IMR-90 (cell line): ENCODE measurements around the gene ZMIZ1.

ENCODE experiments used
- BHLHE40 ChIP-seq: fragments of 150-350 bp; IDR thresholded peaks from 2 replicates; pipeline ENCODE4 v1.6.1; 2016; ENCODE audit warnings: mild to moderate bottlenecking, low read depth, low read length
- CEBPB ChIP-seq: IDR thresholded peaks from 2 replicates; pipeline ENCODE4 v1.6.1; 2012; ENCODE audit warnings: low read depth, low read length, improper control_type of control experiment
- CHD1 ChIP-seq: IDR thresholded peaks from 2 replicates; pipeline ENCODE4 v1.6.1; 2012; ENCODE audit warnings: low read depth, low read length, improper control_type of control experiment
- FOS ChIP-seq: fragments of 150-350 bp; IDR thresholded peaks from 2 replicates; pipeline ENCODE4 v1.6.1; 2016; ENCODE audit warnings: low read depth, low read length
- MAFK ChIP-seq: IDR thresholded peaks from 2 replicates; pipeline ENCODE4 v1.6.1; 2012; ENCODE audit warnings: low read depth, low read length, improper control_type of control experiment
- MAZ ChIP-seq: IDR thresholded peaks from 2 replicates; pipeline ENCODE4 v1.6.1; 2012; ENCODE audit warnings: low read depth, mild to moderate bottlenecking, low read length, improper control_type of control experiment, moderate library complexity, borderline replicate concordance
- POLR2A ChIP-seq: IDR thresholded peaks from 2 replicates; pipeline ENCODE4 v1.6.1; 2012; ENCODE audit warnings: mild to moderate bottlenecking, low read depth, low read length
- RAD21 ChIP-seq: IDR thresholded peaks from 2 replicates; pipeline ENCODE4 v1.6.1; 2012; ENCODE audit warnings: low read length, improper control_type of control experiment
- RFX5 ChIP-seq: IDR thresholded peaks from 2 replicates; pipeline ENCODE4 v1.8.0; 2012; ENCODE audit warnings: low read depth, mild to moderate bottlenecking, low read length, moderate library complexity
- SMC3 ChIP-seq: fragments of 150-350 bp; IDR thresholded peaks from 2 replicates; pipeline ENCODE4 v1.6.1; 2016; ENCODE audit warnings: low read depth, mild to moderate bottlenecking, antibody characterized with exemption, low read length, moderate library complexity
- TF ChIP-seq, protein P1 (sequence below): conservative IDR thresholded peaks from 2 replicates; pipeline ENCODE4 v1.5.1; 2012; ENCODE audit warnings: mild to moderate bottlenecking, low read depth, low read length, improper control_type of control experiment
- TF ChIP-seq, protein P2 (sequence below): fragments of 150-350 bp; IDR thresholded peaks from 2 replicates; pipeline ENCODE4 v1.6.1; 2016; ENCODE audit warnings: low read depth, mild to moderate bottlenecking, low read length, moderate library complexity, borderline replicate concordance
- TF ChIP-seq, protein P3 (sequence below): fragments of 150-350 bp; IDR thresholded peaks from 2 replicates; pipeline ENCODE4 v1.6.1; 2017; ENCODE audit warnings: mild to moderate bottlenecking, antibody characterized with exemption, low read length, low read depth

DNA sequence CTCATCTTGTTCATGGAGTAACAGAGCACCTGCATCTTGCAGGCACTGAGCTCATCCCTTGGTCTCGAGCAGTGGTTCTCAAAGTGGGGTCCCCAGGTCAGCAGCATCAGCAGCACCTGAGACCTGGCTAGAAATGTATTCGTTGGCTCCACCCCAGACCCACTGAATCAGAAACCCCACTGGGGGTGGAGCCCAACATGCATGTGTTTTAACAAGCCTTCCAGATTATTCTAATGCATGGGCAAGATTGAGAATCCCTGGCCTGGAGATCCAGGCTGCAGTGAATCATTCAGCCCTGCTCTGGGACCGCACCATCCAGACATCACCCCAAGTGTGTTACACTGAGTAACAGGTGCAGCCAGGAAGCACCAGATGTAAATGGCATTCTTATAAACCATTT, 193.4 kb downstream of the ZMIZ1 start:
- TF ChIP-seq, protein P1, sequence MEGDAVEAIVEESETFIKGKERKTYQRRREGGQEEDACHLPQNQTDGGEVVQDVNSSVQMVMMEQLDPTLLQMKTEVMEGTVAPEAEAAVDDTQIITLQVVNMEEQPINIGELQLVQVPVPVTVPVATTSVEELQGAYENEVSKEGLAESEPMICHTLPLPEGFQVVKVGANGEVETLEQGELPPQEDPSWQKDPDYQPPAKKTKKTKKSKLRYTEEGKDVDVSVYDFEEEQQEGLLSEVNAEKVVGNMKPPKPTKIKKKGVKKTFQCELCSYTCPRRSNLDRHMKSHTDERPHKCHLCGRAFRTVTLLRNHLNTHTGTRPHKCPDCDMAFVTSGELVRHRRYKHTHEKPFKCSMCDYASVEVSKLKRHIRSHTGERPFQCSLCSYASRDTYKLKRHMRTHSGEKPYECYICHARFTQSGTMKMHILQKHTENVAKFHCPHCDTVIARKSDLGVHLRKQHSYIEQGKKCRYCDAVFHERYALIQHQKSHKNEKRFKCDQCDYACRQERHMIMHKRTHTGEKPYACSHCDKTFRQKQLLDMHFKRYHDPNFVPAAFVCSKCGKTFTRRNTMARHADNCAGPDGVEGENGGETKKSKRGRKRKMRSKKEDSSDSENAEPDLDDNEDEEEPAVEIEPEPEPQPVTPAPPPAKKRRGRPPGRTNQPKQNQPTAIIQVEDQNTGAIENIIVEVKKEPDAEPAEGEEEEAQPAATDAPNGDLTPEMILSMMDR, result no peak
- TF ChIP-seq RFX5 (no peak), POLR2A (no peak), SMC3 (no peak), CHD1 (no peak), MAZ (no peak), RAD21 (no peak), MAFK (no peak), CEBPB (no peak), FOS (no peak), BHLHE40 (no peak)
- TF ChIP-seq, protein P2, sequence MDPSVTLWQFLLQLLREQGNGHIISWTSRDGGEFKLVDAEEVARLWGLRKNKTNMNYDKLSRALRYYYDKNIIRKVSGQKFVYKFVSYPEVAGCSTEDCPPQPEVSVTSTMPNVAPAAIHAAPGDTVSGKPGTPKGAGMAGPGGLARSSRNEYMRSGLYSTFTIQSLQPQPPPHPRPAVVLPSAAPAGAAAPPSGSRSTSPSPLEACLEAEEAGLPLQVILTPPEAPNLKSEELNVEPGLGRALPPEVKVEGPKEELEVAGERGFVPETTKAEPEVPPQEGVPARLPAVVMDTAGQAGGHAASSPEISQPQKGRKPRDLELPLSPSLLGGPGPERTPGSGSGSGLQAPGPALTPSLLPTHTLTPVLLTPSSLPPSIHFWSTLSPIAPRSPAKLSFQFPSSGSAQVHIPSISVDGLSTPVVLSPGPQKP, result no peak
- TF ChIP-seq, protein P3, sequence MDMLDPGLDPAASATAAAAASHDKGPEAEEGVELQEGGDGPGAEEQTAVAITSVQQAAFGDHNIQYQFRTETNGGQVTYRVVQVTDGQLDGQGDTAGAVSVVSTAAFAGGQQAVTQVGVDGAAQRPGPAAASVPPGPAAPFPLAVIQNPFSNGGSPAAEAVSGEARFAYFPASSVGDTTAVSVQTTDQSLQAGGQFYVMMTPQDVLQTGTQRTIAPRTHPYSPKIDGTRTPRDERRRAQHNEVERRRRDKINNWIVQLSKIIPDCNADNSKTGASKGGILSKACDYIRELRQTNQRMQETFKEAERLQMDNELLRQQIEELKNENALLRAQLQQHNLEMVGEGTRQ, result no peak
